ENCODE results near the gene KRTAP9-4.
"Not testable (repeated sequence)": the region's sequence is repeated elsewhere in the genome, so short reads cannot be mapped to it uniquely, and the experiment has no call there.

Gene KRTAP9-4

DNA sequence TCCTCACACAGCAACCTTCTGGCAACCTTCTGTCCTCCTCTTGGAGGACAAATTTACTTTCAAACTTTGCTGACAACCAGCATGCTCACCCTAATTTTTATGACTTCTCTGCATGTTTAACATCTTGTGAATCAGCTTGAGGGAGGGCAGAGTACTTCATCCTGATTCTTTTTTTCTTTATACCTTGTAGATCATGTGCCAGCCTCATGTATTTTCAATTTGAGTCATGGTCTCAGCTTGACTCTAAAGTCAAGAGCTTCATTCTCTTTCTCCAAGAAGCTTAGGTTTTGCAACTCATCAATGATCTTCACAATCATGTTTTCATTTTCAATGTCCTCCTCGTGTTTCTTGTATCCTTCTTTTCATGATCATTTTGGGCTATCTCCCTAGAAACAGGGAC, 22.4 kb downstream of the KRTAP9-4 start:
- H3K4me3 ChIP-seq (replicated peaks; ENCODE audit: low read depth, low read length) = no peak overlapping the region
- TF ChIP-seq, protein P1, sequence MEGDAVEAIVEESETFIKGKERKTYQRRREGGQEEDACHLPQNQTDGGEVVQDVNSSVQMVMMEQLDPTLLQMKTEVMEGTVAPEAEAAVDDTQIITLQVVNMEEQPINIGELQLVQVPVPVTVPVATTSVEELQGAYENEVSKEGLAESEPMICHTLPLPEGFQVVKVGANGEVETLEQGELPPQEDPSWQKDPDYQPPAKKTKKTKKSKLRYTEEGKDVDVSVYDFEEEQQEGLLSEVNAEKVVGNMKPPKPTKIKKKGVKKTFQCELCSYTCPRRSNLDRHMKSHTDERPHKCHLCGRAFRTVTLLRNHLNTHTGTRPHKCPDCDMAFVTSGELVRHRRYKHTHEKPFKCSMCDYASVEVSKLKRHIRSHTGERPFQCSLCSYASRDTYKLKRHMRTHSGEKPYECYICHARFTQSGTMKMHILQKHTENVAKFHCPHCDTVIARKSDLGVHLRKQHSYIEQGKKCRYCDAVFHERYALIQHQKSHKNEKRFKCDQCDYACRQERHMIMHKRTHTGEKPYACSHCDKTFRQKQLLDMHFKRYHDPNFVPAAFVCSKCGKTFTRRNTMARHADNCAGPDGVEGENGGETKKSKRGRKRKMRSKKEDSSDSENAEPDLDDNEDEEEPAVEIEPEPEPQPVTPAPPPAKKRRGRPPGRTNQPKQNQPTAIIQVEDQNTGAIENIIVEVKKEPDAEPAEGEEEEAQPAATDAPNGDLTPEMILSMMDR (IDR thresholded peaks at IDR 0.05; ENCODE audit: low read depth, low read length, missing control alignments) = no peak
- DNase-seq (ENCODE audit: extremely low read depth, low read depth) = no peak

DNA sequence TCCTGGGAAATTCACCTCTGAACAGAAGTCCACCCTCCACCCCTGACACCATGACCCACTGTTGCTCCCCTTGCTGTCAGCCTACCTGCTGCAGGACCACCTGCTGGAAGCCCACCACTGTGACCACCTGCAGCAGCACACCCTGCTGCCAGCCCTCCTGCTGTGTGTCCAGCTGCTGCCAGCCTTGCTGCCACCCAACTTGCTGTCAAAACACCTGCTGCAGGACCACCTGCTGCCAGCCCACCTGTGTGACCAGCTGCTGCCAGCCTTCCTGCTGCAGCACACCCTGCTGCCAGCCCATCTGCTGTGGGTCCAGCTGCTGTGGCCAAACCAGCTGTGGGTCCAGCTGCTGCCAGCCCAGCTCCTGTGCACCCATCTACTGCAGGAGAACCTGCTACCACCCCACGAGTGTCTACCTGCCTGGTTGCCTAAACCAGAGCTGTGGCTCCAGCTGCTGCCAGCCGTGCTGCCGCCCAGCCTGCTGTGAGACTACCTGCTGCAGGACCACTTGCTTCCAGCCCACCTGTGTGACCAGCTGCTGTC, 26.2 kb downstream of the KRTAP9-4 start, which contains the start of gene KRTAP9-7:
KRTAP9-7 (plus strand) TSS at position 51 of the 543 bp plus-strand sequence; CDS start at position 51, 0 bp downstream.
- DNase-seq (ENCODE audit: extremely low read depth, low read depth) = not testable (repeated sequence)

DNA sequence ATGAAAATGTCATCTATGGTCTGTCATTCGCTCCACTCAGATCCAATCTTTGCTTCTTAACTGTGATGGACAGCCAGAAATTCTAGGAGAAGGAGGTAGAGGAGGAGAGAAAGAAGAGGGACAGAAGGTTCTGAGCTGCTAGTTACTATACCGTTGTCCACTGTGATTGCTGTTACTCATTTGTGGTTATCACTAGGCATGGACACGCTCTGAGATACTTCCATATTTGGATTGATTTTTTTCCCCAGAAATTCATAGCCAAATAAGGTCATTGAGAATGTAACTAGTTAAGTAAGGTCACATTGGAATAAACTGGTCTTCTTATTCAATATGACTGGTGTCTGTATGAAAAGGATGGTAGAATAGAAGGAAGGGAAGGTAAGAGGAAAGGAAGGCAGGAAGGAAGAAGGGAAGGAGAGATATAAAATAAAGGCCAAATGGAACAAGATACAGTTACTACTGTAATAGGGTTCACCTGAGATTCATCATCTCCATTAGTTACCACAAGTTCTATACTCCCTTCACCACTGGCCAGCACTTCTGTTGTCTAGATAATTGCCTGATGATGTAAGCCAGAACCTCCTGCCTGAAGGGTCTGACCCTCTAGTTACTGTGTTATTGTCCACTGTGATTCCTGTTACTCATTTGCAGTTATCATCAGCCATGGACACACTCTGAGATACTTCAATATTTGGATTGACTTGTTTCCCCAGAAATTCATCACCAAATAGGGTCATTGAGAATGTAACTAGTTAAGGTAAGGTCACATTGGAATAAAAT, 28.9 kb downstream of the KRTAP9-4 start:
- TF ChIP-seq, protein P1 (IDR thresholded peaks at IDR 0.05; ENCODE audit: low read depth, low read length, missing control alignments) = no peak
- no peak for DNase-seq (ENCODE audit: extremely low read depth, low read depth)
- H3K4me3 ChIP-seq (replicated peaks; ENCODE audit: low read depth, low read length) = no peak overlapping the region

More for the DNA sequence above, 26.2 kb downstream of the KRTAP9-4 start, which contains the start of gene KRTAP9-7:
- H3K4me3 ChIP-seq (replicated peaks; ENCODE audit: low read depth, low read length) = not testable (repeated sequence)

DNA sequence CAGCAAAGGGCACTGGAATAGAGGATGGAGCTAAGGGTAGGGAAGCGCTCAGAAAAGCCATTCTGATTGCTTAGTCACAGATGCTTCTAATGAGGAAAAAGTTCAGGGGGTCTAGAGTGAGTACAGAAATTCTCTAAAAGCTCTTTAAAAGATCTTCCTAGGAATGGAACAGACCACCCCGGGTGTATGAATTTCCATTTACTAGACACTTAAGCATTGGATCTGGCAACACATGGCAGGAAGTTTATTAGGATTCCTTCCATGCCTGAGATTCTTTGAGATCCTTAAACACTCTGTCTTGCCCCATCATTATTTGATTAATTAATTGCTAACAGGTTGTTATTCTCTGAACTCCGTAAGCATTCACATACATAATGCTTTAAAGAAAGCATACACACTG, 34.6 kb downstream of the KRTAP9-4 start:
- DNase-seq (ENCODE audit: extremely low read depth, low read depth) = peak; percentile 83
- H3K4me3 ChIP-seq (replicated peaks; ENCODE audit: low read depth, low read length) = no peak overlapping the region
- TF ChIP-seq, protein P1 (IDR thresholded peaks at IDR 0.05; ENCODE audit: low read depth, low read length, missing control alignments) = no peak

DNA sequence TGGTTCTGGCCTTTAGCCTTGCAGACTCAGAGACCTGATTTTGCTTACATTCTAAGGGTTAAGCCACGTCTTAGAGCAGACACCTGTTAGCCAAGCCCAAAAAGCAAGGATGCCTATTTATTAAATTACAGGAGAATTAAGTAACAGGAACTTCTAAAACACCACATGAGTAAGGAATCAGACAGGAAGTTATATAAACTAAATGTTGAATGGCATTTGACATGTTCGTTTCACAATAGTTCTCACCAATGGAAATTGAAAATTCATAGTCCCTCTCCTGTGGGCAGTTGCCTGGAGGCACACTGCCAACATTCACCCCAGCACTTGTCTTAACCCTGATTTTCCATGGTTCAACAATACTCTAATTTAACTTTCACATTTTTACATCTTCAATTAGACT, 35.1 kb downstream of the KRTAP9-4 start:
- H3K4me3 ChIP-seq (replicated peaks; ENCODE audit: low read depth, low read length) = no peak overlapping the region
- TF ChIP-seq, protein P1 (IDR thresholded peaks at IDR 0.05; ENCODE audit: low read depth, low read length, missing control alignments) = no peak
- DNase-seq (ENCODE audit: extremely low read depth, low read depth) = peak; percentile 22

DNA sequence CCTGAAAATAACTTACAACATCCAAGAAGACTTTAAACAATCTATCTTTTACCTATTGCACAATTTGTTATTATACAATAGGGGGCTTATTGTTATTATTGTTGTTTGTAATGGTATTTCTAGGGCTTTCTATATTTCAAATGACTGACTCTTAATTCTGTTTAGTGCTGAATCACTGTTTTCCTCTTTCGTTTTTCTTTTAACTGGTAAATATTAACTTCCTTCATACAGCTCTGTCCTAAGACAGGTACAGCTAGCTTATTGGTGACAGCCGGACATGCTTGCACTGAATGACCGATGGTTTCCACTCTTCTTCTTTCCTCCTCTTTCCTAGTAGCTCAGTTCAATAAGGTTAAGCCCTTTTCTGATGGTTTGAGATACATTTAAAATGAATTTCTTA, 37.6 kb downstream of the KRTAP9-4 start:
- no peak for DNase-seq (ENCODE audit: extremely low read depth, low read depth)
- H3K4me3 ChIP-seq (replicated peaks; ENCODE audit: low read depth, low read length) = no peak overlapping the region
- TF ChIP-seq, protein P1 (IDR thresholded peaks at IDR 0.05; ENCODE audit: low read depth, low read length, missing control alignments) = no peak

DNA sequence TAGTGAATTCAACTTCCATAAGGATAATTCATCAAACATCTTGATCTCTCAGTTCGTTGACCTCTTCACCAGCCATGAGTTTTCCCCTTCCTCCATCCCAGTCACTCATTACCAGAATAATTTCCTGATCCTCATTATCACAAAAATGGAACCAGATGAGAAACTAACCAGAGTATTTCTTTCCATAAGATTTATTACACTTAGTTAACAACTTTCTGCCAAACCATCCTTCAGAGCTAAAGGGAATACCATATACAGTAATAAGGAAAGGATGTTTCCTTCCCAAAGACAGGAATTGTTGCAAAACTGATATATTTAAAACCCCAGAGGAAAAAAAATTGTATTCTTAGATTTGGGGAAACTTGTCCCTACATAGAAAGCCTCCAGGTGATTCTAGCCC, 44.5 kb downstream of the KRTAP9-4 start:
- TF ChIP-seq, protein P1 (IDR thresholded peaks at IDR 0.05; ENCODE audit: low read depth, low read length, missing control alignments) = no peak
- H3K4me3 ChIP-seq (replicated peaks; ENCODE audit: low read depth, low read length) = no peak overlapping the region
- DNase-seq (ENCODE audit: extremely low read depth, low read depth) = no peak
